SK-N-SH (cell line): ENCODE results near the gene SVIL. TPM values are rescaled to one million over a fixed set of nuclear protein-coding genes. Genes with fewer than 3 reads are reported as not detected.

Source experiments
- CTCF ChIA-PET: fragments of 300-600, 350-600 bp; formaldehyde crosslinking; extraction: SDS; loops from one replicate; lab custom pipeline; 2021; lab: Yijun Ruan, JAX
- POLR2A ChIA-PET: fragments of 350-600 bp; sonication (Branson Sonifier 250); formaldehyde crosslinking; extraction: SDS; loops from one replicate; lab custom pipeline; 2020; ENCODE audit warnings: antibody characterized with exemption, inconsistent platforms; lab: Yijun Ruan, JAX
- DNase-seq: peaks from one replicate; pipeline ENCODE4 v3.0.0; 2012
- H2AFZ ChIP-seq: fragments of 200-600 bp; sonication (generic); 2 replicates; pipeline ENCODE4 v1.8.1; 2016; ENCODE audit warnings: antibody characterized with exemption, mild to moderate bottlenecking, low read depth
- H3F3A ChIP-seq: fragments of 200-600 bp; sonication (generic); replicated peaks from 2 replicates; pipeline ENCODE3; 2016; ENCODE audit warnings: antibody characterized with exemption, mild to moderate bottlenecking; ENCODE audit not compliant: insufficient read depth
- H3K27ac ChIP-seq, 2 experiments: fragments of 200-500 bp in 1 of 2; fragments of 200-600 bp in 1 of 2; sonication (Bioruptor generic) in 1 of 2; sonication (generic), shearing (Covaris generic) in 1 of 2; 2 replicates each; pipeline versions ENCODE4 v1.5.1 to v1.6.1; 2014 to 2016; ENCODE audit warnings: low read depth in 2 of 2, inconsistent platforms in 1 of 2, low read length in 1 of 2, mild to moderate bottlenecking in 1 of 2, mixed read lengths in 1 of 2
- H3K27me3 ChIP-seq: fragments of 200-600 bp; sonication (generic), shearing (Covaris generic); 2 replicates; pipeline ENCODE4 v1.6.1; 2016; ENCODE audit warnings: mixed run types; ENCODE audit not compliant: insufficient read depth
- H3K36me3 ChIP-seq, 2 experiments: fragments of 200-500 bp in 1 of 2; fragments of 200-600 bp in 1 of 2; sonication (Bioruptor generic) in 1 of 2; sonication (generic) in 1 of 2; replicated peaks in 1 of 2; 2 replicates each; pipeline versions ENCODE3 to v1.5.1; 2014 to 2016; ENCODE audit warnings: low read length in 1 of 2, mild to moderate bottlenecking in 1 of 2; ENCODE audit not compliant: insufficient read depth in 2 of 2, control insufficient read depth in 1 of 2
- H3K4me1 ChIP-seq, 2 experiments: fragments of 200-500 bp in 1 of 2; fragments of 200-600 bp in 1 of 2; sonication (Bioruptor generic) in 1 of 2; sonication (generic), shearing (Covaris generic) in 1 of 2; 2 replicates each; pipeline versions ENCODE4 v1.5.1 to v1.6.1; 2014 to 2016; ENCODE audit warnings: low read depth in 1 of 2, low read length in 1 of 2, mixed run types in 1 of 2; ENCODE audit not compliant: insufficient read depth in 2 of 2, control insufficient read depth in 1 of 2
- H3K4me2 ChIP-seq: fragments of 200-600 bp; sonication (generic), shearing (Covaris generic); 2 replicates; pipeline ENCODE4 v1.6.1; 2017; ENCODE audit warnings: mixed run types
- H3K4me3 ChIP-seq, 2 experiments: fragments of 200-500 bp in 1 of 2; fragments of 200-600 bp in 1 of 2; sonication (Bioruptor generic) in 1 of 2; sonication (generic), shearing (Covaris generic) in 1 of 2; 2 replicates each; pipeline versions ENCODE4 v1.5.1 to v1.8.1; 2014 to 2016; ENCODE audit warnings: low read depth in 2 of 2, inconsistent platforms in 1 of 2, low read length in 1 of 2, mild to moderate bottlenecking in 1 of 2, mixed read lengths in 1 of 2, moderate library complexity in 1 of 2
- H3K79me2 ChIP-seq: fragments of 200-600 bp; sonication (generic); 2 replicates; pipeline ENCODE4 v1.8.1; 2017; ENCODE audit warnings: mild to moderate bottlenecking; ENCODE audit not compliant: insufficient read depth
- H3K9ac ChIP-seq: fragments of 200-600 bp; sonication (generic); 2 replicates; pipeline ENCODE4 v1.6.1; 2017; ENCODE audit warnings: mixed run types
- H3K9me2 ChIP-seq: fragments of 200-600 bp; sonication (generic); 2 replicates; pipeline ENCODE4 v1.6.1; 2017; ENCODE audit warnings: mixed run types
- H3K9me3 ChIP-seq: fragments of 200-600 bp; sonication (generic); 2 replicates; pipeline ENCODE4 v1.6.1; 2017; ENCODE audit warnings: mixed run types, mild to moderate bottlenecking, moderate library complexity
- H4K20me1 ChIP-seq: fragments of 200-600 bp; sonication (generic); 2 replicates; pipeline ENCODE4 v1.6.1; 2017; ENCODE audit warnings: mild to moderate bottlenecking, mixed run types; ENCODE audit not compliant: insufficient read depth
- ELF1 ChIP-seq: IDR thresholded peaks from 2 replicates; pipeline ENCODE4 v1.4.0; 2012
- EZH2phosphoT487 ChIP-seq: fragments of 200-600 bp; sonication (generic); IDR thresholded peaks from 2 replicates; pipeline ENCODE4 v1.6.1; 2017; ENCODE audit warnings: low read depth, mixed run types, mild to moderate bottlenecking, antibody characterized with exemption, moderate library complexity, borderline replicate concordance
- FOSL2 ChIP-seq: IDR thresholded peaks from 2 replicates; pipeline ENCODE4 v1.4.0; 2012; ENCODE audit warnings: low read depth, mild to moderate bottlenecking, moderate library complexity, borderline replicate concordance
- FOXJ3 ChIP-seq: sonication (generic); formaldehyde crosslinking; IDR thresholded peaks from 2 replicates; pipeline ENCODE4 v1.5.1; 2020; ENCODE audit warnings: mild to moderate bottlenecking, missing genetic modification reagents
- IRF3 ChIP-seq: fragments of 150-350 bp; IDR thresholded peaks from 2 replicates; pipeline ENCODE4 v1.6.1; 2016; ENCODE audit warnings: mild to moderate bottlenecking, low read depth, low read length
- JUND ChIP-seq: IDR thresholded peaks from 2 replicates; pipeline ENCODE4 v1.4.0; 2012
- MEF2A ChIP-seq: IDR thresholded peaks from 2 replicates; pipeline ENCODE4 v1.4.0; 2012; ENCODE audit warnings: low read depth, borderline replicate concordance
- NFIC ChIP-seq: IDR thresholded peaks from 2 replicates; pipeline ENCODE4 v1.4.0; 2012; ENCODE audit warnings: borderline replicate concordance
- NRF1 ChIP-seq: IDR thresholded peaks from 2 replicates; pipeline ENCODE4 v1.6.1; 2012; ENCODE audit warnings: low read depth, mild to moderate bottlenecking, low read length
- POLR2AphosphoS5 ChIP-seq: IDR thresholded peaks from 2 replicates; pipeline ENCODE4 v1.6.1; 2012; ENCODE audit warnings: low read depth, low read length
- RAD21 ChIP-seq: IDR thresholded peaks from 2 replicates; pipeline ENCODE4 v1.6.1; 2012; ENCODE audit warnings: mild to moderate bottlenecking, low read length
- RXRA ChIP-seq: IDR thresholded peaks from 2 replicates; pipeline ENCODE4 v1.4.0; 2012; ENCODE audit warnings: low read depth, mild to moderate bottlenecking, borderline replicate concordance
- SMC3 ChIP-seq: IDR thresholded peaks from 2 replicates; pipeline ENCODE4 v1.6.1; 2012; ENCODE audit warnings: low read depth, low read length, improper control_type of control experiment
- TAF1 ChIP-seq: IDR thresholded peaks from 2 replicates; pipeline ENCODE4 v1.6.1; 2012; ENCODE audit warnings: low read depth, mild to moderate bottlenecking, low read length, moderate library complexity, borderline replicate concordance
- TEAD4 ChIP-seq: IDR thresholded peaks from 2 replicates; pipeline ENCODE4 v1.4.0; 2012; ENCODE audit warnings: mild to moderate bottlenecking, borderline replicate concordance; ENCODE audit not compliant: insufficient read depth
- USF1 ChIP-seq: IDR thresholded peaks from 2 replicates; pipeline ENCODE4 v1.4.0; 2012; ENCODE audit warnings: low read depth, borderline replicate concordance
- WGBS: methylation state at CpG from one replicate; pipeline ENCODE4 v1.1.6; 2017; ENCODE audit warnings: low lambda C conversion rate; 5-methylcytosine and 5-hydroxymethylcytosine counted together
- polyA plus RNA-seq, 3 experiments: library from polyadenylated mRNA; depleted of rRNA; stranded (reverse); fragments of >200 nt; gene quantifications; 2 replicates each; pipeline ENCODE4 v1.2.3, GENCODE V29; 2012

SVIL gene
- polyA plus RNA-seq, 1 of the 3 experiments (the other 2 are of a cell fraction) = 48.7 TPM

GRCh38 chr10:29628311-29628710 is 6.5 kb downstream of the SVIL start:
- CTCF ChIA-PET = interaction anchor here (1.1 to 3.6 kb wide), 4 partner anchors 9 to 370 kb away, joined by 3 to 11 read pairs (median 3); no protein-coding TSS in a partner anchor
- 90% methylated on average over 5 of the region's 5 CpGs for WGBS
- TF ChIP-seq TAF1 (no peak), FOSL2 (no peak), IRF3 (no peak), POLR2AphosphoS5 (no peak), FOXJ3 (CRISPR knock-in tag) (no peak), NRF1 (no peak), EZH2phosphoT487 (no peak), JUND (no peak), USF1 (no peak), TEAD4 (no peak), ELF1 (no peak), NFIC (no peak), RXRA (no peak), RAD21 (no peak), SMC3 (no peak), MEF2A (no peak)

More at GRCh38 chr10:29628311-29628710, 6.5 kb downstream of the SVIL start:
- no peak for DNase-seq
- Histone ChIP-seq H2AFZ (no peak overlapping the region), H3K9ac (no peak overlapping the region), H3K4me1 (peaks cover 0 to 19% of the 10 kb centered on the region in 2 experiments; a peak in 2 of 4 replicates), H3K9me2 (no peaks in the 10 kb centered on the region), H4K20me1 (peaks cover 22% of the 10 kb centered on the region; the same call in 1 of the 2 replicates), H3K27ac (peak overlapping the region in 1 of 2 experiments; percentile 62; a peak in 2 of 4 replicates), H3K9me3 (no peaks in the 10 kb centered on the region), H3K27me3 (no peaks in the 10 kb centered on the region), H3K4me3 (no peak overlapping the region), H3F3A (peaks cover 4% of the 10 kb centered on the region), H3K79me2 (peaks cover 87% of the 10 kb centered on the region), H3K36me3 (peaks cover 3 to 14% of the 10 kb centered on the region in 2 experiments), H3K4me2 (peak overlapping the region; percentile 32; the same call in 1 of the 2 replicates)
- POLR2A ChIA-PET = no interaction called here
